Activated naive CD4-positive, alpha-beta T cell treated with anti-CD3 and anti-CD28 coated beads, Interleukin-2, amount 50 U/mL, for 72 hours (primary cell): Measurements from ENCODE around the gene YTHDC1. TPM values are rescaled to one million over a fixed set of nuclear protein-coding genes. Genes with fewer than 3 reads are reported as not detected.

ENCODE experiments used
- ATAC-seq, 2 donors: fragments of 150-1000 bp; cut with Tn5 transposase; 2 replicates each; pipeline ENCODE4 v1.10.0; 2021; ENCODE audit warnings: mild to moderate bottlenecking in 2 of 2, moderate library complexity in 2 of 2
- DNase-seq, 2 donors: peaks; one replicate each; pipeline ENCODE4 v3.0.0; 2021 to 2022; ENCODE audit warnings: low spot score in 2 of 2
- H3K27ac Mint-ChIP-seq, 2 donors: one replicate each; pipeline ENCODE4 v1.8.0; 2022; ENCODE audit warnings: mild to moderate bottlenecking in 2 of 2, mixed read lengths in 2 of 2
- H3K36me3 Mint-ChIP-seq, 2 donors: one replicate each; pipeline ENCODE4 v1.8.0; 2022; ENCODE audit warnings: mixed read lengths in 2 of 2
- H3K9me3 Mint-ChIP-seq, 2 donors: one replicate each; pipeline ENCODE4 v1.8.0; 2022; ENCODE audit warnings: mixed read lengths in 2 of 2
- total RNA-seq, 2 donors: library from RNA; stranded (reverse); gene quantifications; one replicate each; pipeline ENCODE4 v1.2.3, GENCODE V29; 2022

Gene YTHDC1
- total RNA-seq, 2 donors from 2014 or later = 83.2 to 87.3 TPM

- no peaks in the 10 kb centered on the region for H3K9me3 Mint-ChIP-seq
- DNase-seq (no peak), ATAC-seq (no peak)
- no peak overlapping the region for H3K27ac Mint-ChIP-seq
- H3K36me3 Mint-ChIP-seq = no peaks in the 10 kb centered on the region
These were observed 16.7 kb upstream of the YTHDC1 start for GRCh38 chr4:68366600-68366999.

GRCh38 chr4:68365068-68365467 is 15.2 kb upstream of the YTHDC1 start:
- no peak for ATAC-seq

GRCh38 chr4:68361146-68361589 is 11.3 kb upstream of the YTHDC1 start:
- DNase-seq (no peak), ATAC-seq (no peak)
- no peak overlapping the region for H3K27ac Mint-ChIP-seq
- H3K36me3 Mint-ChIP-seq = no peaks in the 10 kb centered on the region
- H3K9me3 Mint-ChIP-seq = peaks cover 0 to 5% of the 10 kb centered on the region in 2 donors

More at GRCh38 chr4:68365068-68365467, 15.2 kb upstream of the YTHDC1 start:
- Mint-ChIP-seq H3K9me3 (no peaks in the 10 kb centered on the region), H3K27ac (no peak overlapping the region), H3K36me3 (no peaks in the 10 kb centered on the region)
- no peak for DNase-seq

GRCh38 chr4:68360231-68360968 is 10.5 kb upstream of the YTHDC1 start:
- DNase-seq = no peak
- Mint-ChIP-seq H3K27ac (peak overlapping the region in 1 of 2 donors; percentile 68), H3K9me3 (peaks cover 0 to 5% of the 10 kb centered on the region in 2 donors), H3K36me3 (no peaks in the 10 kb centered on the region)
- ATAC-seq = no peak

GRCh38 chr4:68359508-68359907 is 9.6 kb upstream of the YTHDC1 start:
- peaks cover 0 to 5% of the 10 kb centered on the region in 2 donors for H3K9me3 Mint-ChIP-seq
- no peaks in the 10 kb centered on the region for H3K36me3 Mint-ChIP-seq
- ATAC-seq = peak; percentile 61 to 78
- peak overlapping the region in 1 of 2 donors; percentile 68 for H3K27ac Mint-ChIP-seq
- no peak for DNase-seq

- H3K9me3 Mint-ChIP-seq = peaks cover 0 to 5% of the 10 kb centered on the region in 2 donors
- DNase-seq (no peak), ATAC-seq (peak in 1 of 2 donors; percentile 9)
- no peaks in the 10 kb centered on the region for H3K36me3 Mint-ChIP-seq
- H3K27ac Mint-ChIP-seq = peak overlapping the region in 1 of 2 donors; percentile 28
These were observed 9.1 kb upstream of the YTHDC1 start for GRCh38 chr4:68358988-68359387.

GRCh38 chr4:68352791-68353190 is 2.9 kb upstream of the YTHDC1 start:
- peaks cover 20% of the 10 kb centered on the region in 2 donors for H3K36me3 Mint-ChIP-seq
- H3K9me3 Mint-ChIP-seq = no peaks in the 10 kb centered on the region
- DNase-seq (no peak), ATAC-seq (no peak)
- no peak overlapping the region for H3K27ac Mint-ChIP-seq

GRCh38 chr4:68349279-68349648 is 626 bp downstream of the YTHDC1 start:
- Mint-ChIP-seq H3K36me3 (peaks cover 20 to 28% of the 10 kb centered on the region in 2 donors), H3K9me3 (no peaks in the 10 kb centered on the region), H3K27ac (peak overlapping the region; percentile 95 to 100)
- no peak for DNase-seq
- ATAC-seq = peak; percentile 14 to 37

- peaks cover 20 to 28% of the 10 kb centered on the region in 2 donors for H3K36me3 Mint-ChIP-seq
- peak overlapping the region; percentile 95 to 100 for H3K27ac Mint-ChIP-seq
- H3K9me3 Mint-ChIP-seq = no peaks in the 10 kb centered on the region
- DNase-seq (no peak), ATAC-seq (no peak)
These were observed 1.3 kb downstream of the YTHDC1 start for GRCh38 chr4:68348577-68348976.

GRCh38 chr4:68347845-68348244 is 2.0 kb downstream of the YTHDC1 start:
- DNase-seq (no peak), ATAC-seq (no peak)
- Mint-ChIP-seq H3K27ac (peak overlapping the region in 1 of 2 donors; percentile 100), H3K9me3 (no peaks in the 10 kb centered on the region), H3K36me3 (peaks cover 20 to 28% of the 10 kb centered on the region in 2 donors)

GRCh38 chr4:68346461-68346860 is 3.4 kb downstream of the YTHDC1 start:
- ATAC-seq (peak in 1 of 2 donors; percentile 5), DNase-seq (no peak)
- peaks cover 20 to 28% of the 10 kb centered on the region in 2 donors for H3K36me3 Mint-ChIP-seq
- H3K27ac Mint-ChIP-seq = peak overlapping the region in 1 of 2 donors; percentile 5
- no peaks in the 10 kb centered on the region for H3K9me3 Mint-ChIP-seq

- DNase-seq (no peak), ATAC-seq (no peak)
- H3K27ac Mint-ChIP-seq = no peak overlapping the region
- H3K36me3 Mint-ChIP-seq = peaks cover 15 to 25% of the 10 kb centered on the region in 2 donors
- no peaks in the 10 kb centered on the region for H3K9me3 Mint-ChIP-seq
These were observed 5.1 kb downstream of the YTHDC1 start for GRCh38 chr4:68344785-68345184.

- no peak for DNase-seq
- ATAC-seq = no peak
- Mint-ChIP-seq H3K9me3 (no peaks in the 10 kb centered on the region), H3K36me3 (peaks cover 8 to 18% of the 10 kb centered on the region in 2 donors), H3K27ac (no peak overlapping the region)
These were observed 5.8 kb downstream of the YTHDC1 start for GRCh38 chr4:68344049-68344448.

- Mint-ChIP-seq H3K9me3 (no peaks in the 10 kb centered on the region), H3K36me3 (peaks cover 3 to 15% of the 10 kb centered on the region in 2 donors), H3K27ac (no peak overlapping the region)
- ATAC-seq = peak in 1 of 2 donors; percentile 28
- DNase-seq = no peak
These were observed 7.8 kb downstream of the YTHDC1 start for GRCh38 chr4:68342134-68342533.

- no peaks in the 10 kb centered on the region for H3K9me3 Mint-ChIP-seq
- DNase-seq = no peak
- no peak overlapping the region for H3K27ac Mint-ChIP-seq
- ATAC-seq = no peak
- peaks cover 5 to 21% of the 10 kb centered on the region in 2 donors for H3K36me3 Mint-ChIP-seq
These were observed 11.3 kb downstream of the YTHDC1 start for GRCh38 chr4:68338625-68339024.

- H3K36me3 Mint-ChIP-seq = peaks cover 5 to 26% of the 10 kb centered on the region in 2 donors
- ATAC-seq (no peak), DNase-seq (no peak)
- peak overlapping the region; percentile 5 to 68 for H3K27ac Mint-ChIP-seq
- H3K9me3 Mint-ChIP-seq = no peaks in the 10 kb centered on the region
These were observed 12.4 kb downstream of the YTHDC1 start for GRCh38 chr4:68337522-68337921.

- H3K36me3 Mint-ChIP-seq = peaks cover 5 to 26% of the 10 kb centered on the region in 2 donors
- DNase-seq = no peak
- H3K9me3 Mint-ChIP-seq = no peaks in the 10 kb centered on the region
- peak overlapping the region; percentile 5 to 68 for H3K27ac Mint-ChIP-seq
- ATAC-seq = no peak
These were observed 12.9 kb downstream of the YTHDC1 start for GRCh38 chr4:68337004-68337403.

GRCh38 chr4:68336530-68336929 is 13.4 kb downstream of the YTHDC1 start:
- DNase-seq = no peak
- Mint-ChIP-seq H3K36me3 (peaks cover 5 to 26% of the 10 kb centered on the region in 2 donors), H3K27ac (peak overlapping the region in 1 of 2 donors; percentile 68), H3K9me3 (no peaks in the 10 kb centered on the region)
- no peak for ATAC-seq
